HL-60 (cell line): ENCODE results near the gene HRC.

Source experiments
- CTCF ChIP-seq: IDR thresholded peaks from one replicate; pipeline ENCODE4 v1.5.1; 2011; ENCODE audit warnings: low read length, control low read depth, inconsistent platforms; ENCODE audit not compliant: insufficient read depth
- GABPA ChIP-seq: IDR thresholded peaks from 2 replicates; pipeline ENCODE4 v1.6.1; 2012; ENCODE audit warnings: low read depth
- POLR2AphosphoS5 ChIP-seq: IDR thresholded peaks from 2 replicates; pipeline ENCODE4 v1.6.1; 2012; ENCODE audit warnings: low read depth
- REST ChIP-seq: IDR thresholded peaks from 2 replicates; pipeline ENCODE4 v1.6.1; 2012; ENCODE audit warnings: low read depth; ENCODE audit not compliant: insufficient replicate concordance

- TF ChIP-seq CTCF (no peak), GABPA (no peak), REST (no peak), POLR2AphosphoS5 (no peak)
Observed at GRCh38 chr19:49155820-49156346, 687 bp upstream of the HRC start.
